Measurements from ENCODE around the gene PLPP3. TPM values are rescaled to one million over a fixed set of nuclear protein-coding genes. Genes with fewer than 3 reads are reported as not detected.

PLPP3 gene
- total RNA-seq, 2 donors from 2014 or later = 40.4 to 107 TPM

- no peaks in the 10 kb centered on the region for H3K36me3 ChIP-seq
- DNase-seq (ENCODE audit: low spot score) = no peak
- no peaks in the 10 kb centered on the region for H3K27me3 ChIP-seq (replicated peaks; ENCODE audit: insufficient read depth)
- H3K27ac ChIP-seq = peak overlapping the region; percentile 78 to 84
- no peak for TF ChIP-seq POLR2A (IDR thresholded peaks at IDR 0.05)
- TF ChIP-seq CTCF (IDR thresholded peaks at IDR 0.05) = no peak
- TF ChIP-seq POLR2AphosphoS5 (IDR thresholded peaks at IDR 0.05) = peak; percentile 9
- H3K9me3 ChIP-seq = no peaks in the 10 kb centered on the region
- peak overlapping the region; percentile 54 to 57 for H3K4me3 ChIP-seq
- 4% methylated on average over 55 of the region's 62 CpGs for WGBS
- intact Hi-C loops (cut with DNase I) = loop anchor here (10.0 kb wide), 1 partner anchor 97 kb away; the partner anchor contains the start of gene PLPP3
- H3K4me1 ChIP-seq (replicated peaks) = no peaks in the 10 kb centered on the region
These were observed 101.9 kb downstream of the PLPP3 start for GRCh38 chr1:56477164-56478111.

DNA sequence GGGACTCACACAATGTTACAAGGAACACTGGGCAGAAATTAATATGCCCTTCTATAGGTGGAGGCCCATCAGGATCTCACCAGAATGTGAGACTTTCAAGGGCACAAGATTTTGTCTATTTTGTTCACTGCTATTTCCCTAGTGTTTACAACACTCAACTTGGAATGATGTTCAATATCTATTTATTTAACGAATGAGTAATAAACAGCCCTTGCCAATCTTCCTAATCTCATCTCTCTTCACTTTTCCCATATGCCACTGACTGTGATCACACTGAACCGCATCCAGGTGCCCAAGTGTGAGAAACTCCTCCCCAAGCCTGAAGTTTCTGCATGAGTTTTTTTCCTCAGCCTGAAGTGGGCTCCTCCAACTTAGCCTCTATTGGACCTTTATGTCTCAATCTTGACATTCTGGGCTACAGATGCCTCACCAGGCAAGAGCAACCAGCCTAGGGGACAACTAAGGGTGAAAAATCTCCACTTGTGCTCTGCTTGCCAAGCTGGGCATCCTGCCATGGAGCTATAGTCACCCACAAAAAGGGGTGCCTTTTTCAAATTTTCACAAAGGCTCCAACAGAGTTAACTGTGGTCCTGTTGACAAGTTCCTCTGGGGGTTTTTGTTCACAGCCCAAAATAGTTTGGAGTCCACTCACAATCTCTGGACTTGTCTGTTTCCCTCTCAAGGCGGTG lies 105.6 kb downstream of the PLPP3 start:
- TF ChIP-seq POLR2A (IDR thresholded peaks at IDR 0.05) (no peak), CTCF (IDR thresholded peaks at IDR 0.05) (no peak), POLR2AphosphoS5 (IDR thresholded peaks at IDR 0.05) (no peak)
- no peaks in the 10 kb centered on the region for H3K27me3 ChIP-seq (replicated peaks; ENCODE audit: insufficient read depth)
- intact Hi-C loops (cut with DNase I) = loop anchor here (10.0 kb wide), 1 partner anchor 101 kb away; the partner anchor contains the start of gene PLPP3
- WGBS = 66% methylated on average over 3 of the region's 3 CpGs
- no peak overlapping the region for H3K4me3 ChIP-seq
- H3K36me3 ChIP-seq = no peaks in the 10 kb centered on the region
- no peak overlapping the region for H3K27ac ChIP-seq
- H3K4me1 ChIP-seq (replicated peaks) = no peaks in the 10 kb centered on the region
- no peaks in the 10 kb centered on the region for H3K9me3 ChIP-seq
- no peak for DNase-seq (ENCODE audit: low spot score)

DNA sequence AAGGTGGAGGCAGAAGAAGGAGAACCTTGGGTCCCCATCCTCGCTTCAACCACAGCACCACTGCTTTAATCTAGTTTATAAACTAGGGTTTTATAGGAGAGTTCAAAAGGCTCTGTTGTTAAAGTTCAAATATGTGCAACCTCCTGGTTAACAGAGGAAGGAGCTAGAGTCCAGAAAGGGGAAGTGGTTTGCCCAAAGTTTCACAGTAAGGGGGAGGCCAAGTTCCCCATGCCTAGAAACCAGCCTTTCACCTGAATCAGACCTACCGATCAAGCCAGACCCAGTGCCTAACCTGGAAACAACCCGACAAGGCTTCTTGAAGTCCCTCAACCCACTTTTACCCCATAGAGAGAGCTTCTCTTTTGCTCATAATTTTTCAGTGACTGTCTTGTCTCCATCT lies 106.5 kb downstream of the PLPP3 start:
- DNase-seq (ENCODE audit: low spot score) = no peak
- no peak overlapping the region for H3K27ac ChIP-seq
- no peaks in the 10 kb centered on the region for H3K9me3 ChIP-seq
- H3K4me3 ChIP-seq = no peak overlapping the region
- TF ChIP-seq CTCF (IDR thresholded peaks at IDR 0.05) (no peak), POLR2A (IDR thresholded peaks at IDR 0.05) (no peak), POLR2AphosphoS5 (IDR thresholded peaks at IDR 0.05) (no peak)
- 95% methylated on average over 3 of the region's 3 CpGs for WGBS
- no peaks in the 10 kb centered on the region for H3K27me3 ChIP-seq (replicated peaks; ENCODE audit: insufficient read depth)
- no peaks in the 10 kb centered on the region for H3K4me1 ChIP-seq (replicated peaks)
- intact Hi-C loops (cut with DNase I) = loop anchor here (10.0 kb wide), 1 partner anchor 102 kb away; the partner anchor contains the start of gene PLPP3
- no peaks in the 10 kb centered on the region for H3K36me3 ChIP-seq

- intact Hi-C loops (cut with DNase I) = loop anchor here (10.0 kb wide), 1 partner anchor 105 kb away; the partner anchor contains the start of gene PLPP3
- no peak overlapping the region for H3K27ac ChIP-seq
- no peaks in the 10 kb centered on the region for H3K9me3 ChIP-seq
- no peaks in the 10 kb centered on the region for H3K4me1 ChIP-seq (replicated peaks)
- DNase-seq (ENCODE audit: low spot score) = no peak
- H3K36me3 ChIP-seq = no peaks in the 10 kb centered on the region
- no peaks in the 10 kb centered on the region for H3K27me3 ChIP-seq (replicated peaks; ENCODE audit: insufficient read depth)
- WGBS = 68% methylated on average over 5 of the region's 5 CpGs
- no peak overlapping the region for H3K4me3 ChIP-seq
- TF ChIP-seq POLR2AphosphoS5 (IDR thresholded peaks at IDR 0.05) (no peak), CTCF (IDR thresholded peaks at IDR 0.05) (no peak), POLR2A (IDR thresholded peaks at IDR 0.05) (no peak)
These were observed 109.6 kb downstream of the PLPP3 start for GRCh38 chr1:56469640-56470371.

All from prostate gland (tissue), 2 donors.